SK-N-SH (cell line): ENCODE measurements around the gene STIM1. TPM values are rescaled to one million over a fixed set of nuclear protein-coding genes. Genes with fewer than 3 reads are reported as not detected.

Experiments
- CTCF ChIA-PET: fragments of 300-600, 350-600 bp; formaldehyde crosslinking; extraction: SDS; loops from one replicate; lab custom pipeline; 2021; lab: Yijun Ruan, JAX
- POLR2A ChIA-PET: fragments of 350-600 bp; sonication (Branson Sonifier 250); formaldehyde crosslinking; extraction: SDS; loops from one replicate; lab custom pipeline; 2020; ENCODE audit warnings: antibody characterized with exemption, inconsistent platforms; lab: Yijun Ruan, JAX
- DNase-seq: peaks from one replicate; pipeline ENCODE4 v3.0.0; 2012
- H2AFZ ChIP-seq: fragments of 200-600 bp; sonication (generic); 2 replicates; pipeline ENCODE4 v1.8.1; 2016; ENCODE audit warnings: antibody characterized with exemption, mild to moderate bottlenecking, low read depth
- H3F3A ChIP-seq: fragments of 200-600 bp; sonication (generic); replicated peaks from 2 replicates; pipeline ENCODE3; 2016; ENCODE audit warnings: antibody characterized with exemption, mild to moderate bottlenecking; ENCODE audit not compliant: insufficient read depth
- H3K27ac ChIP-seq, 2 experiments: fragments of 200-500 bp in 1 of 2; fragments of 200-600 bp in 1 of 2; sonication (Bioruptor generic) in 1 of 2; sonication (generic), shearing (Covaris generic) in 1 of 2; 2 replicates each; pipeline versions ENCODE4 v1.5.1 to v1.6.1; 2014 to 2016; ENCODE audit warnings: low read depth in 2 of 2, inconsistent platforms in 1 of 2, low read length in 1 of 2, mild to moderate bottlenecking in 1 of 2, mixed read lengths in 1 of 2
- H3K27me3 ChIP-seq: fragments of 200-600 bp; sonication (generic), shearing (Covaris generic); 2 replicates; pipeline ENCODE4 v1.6.1; 2016; ENCODE audit warnings: mixed run types; ENCODE audit not compliant: insufficient read depth
- H3K36me3 ChIP-seq, 2 experiments: fragments of 200-500 bp in 1 of 2; fragments of 200-600 bp in 1 of 2; sonication (Bioruptor generic) in 1 of 2; sonication (generic) in 1 of 2; replicated peaks in 1 of 2; 2 replicates each; pipeline versions ENCODE3 to v1.5.1; 2014 to 2016; ENCODE audit warnings: low read length in 1 of 2, mild to moderate bottlenecking in 1 of 2; ENCODE audit not compliant: insufficient read depth in 2 of 2, control insufficient read depth in 1 of 2
- H3K4me1 ChIP-seq, 2 experiments: fragments of 200-500 bp in 1 of 2; fragments of 200-600 bp in 1 of 2; sonication (Bioruptor generic) in 1 of 2; sonication (generic), shearing (Covaris generic) in 1 of 2; 2 replicates each; pipeline versions ENCODE4 v1.5.1 to v1.6.1; 2014 to 2016; ENCODE audit warnings: low read depth in 1 of 2, low read length in 1 of 2, mixed run types in 1 of 2; ENCODE audit not compliant: insufficient read depth in 2 of 2, control insufficient read depth in 1 of 2
- H3K4me2 ChIP-seq: fragments of 200-600 bp; sonication (generic), shearing (Covaris generic); 2 replicates; pipeline ENCODE4 v1.6.1; 2017; ENCODE audit warnings: mixed run types
- H3K4me3 ChIP-seq, 2 experiments: fragments of 200-500 bp in 1 of 2; fragments of 200-600 bp in 1 of 2; sonication (Bioruptor generic) in 1 of 2; sonication (generic), shearing (Covaris generic) in 1 of 2; 2 replicates each; pipeline versions ENCODE4 v1.5.1 to v1.8.1; 2014 to 2016; ENCODE audit warnings: low read depth in 2 of 2, inconsistent platforms in 1 of 2, low read length in 1 of 2, mild to moderate bottlenecking in 1 of 2, mixed read lengths in 1 of 2, moderate library complexity in 1 of 2
- H3K79me2 ChIP-seq: fragments of 200-600 bp; sonication (generic); 2 replicates; pipeline ENCODE4 v1.8.1; 2017; ENCODE audit warnings: mild to moderate bottlenecking; ENCODE audit not compliant: insufficient read depth
- H3K9ac ChIP-seq: fragments of 200-600 bp; sonication (generic); 2 replicates; pipeline ENCODE4 v1.6.1; 2017; ENCODE audit warnings: mixed run types
- H3K9me2 ChIP-seq: fragments of 200-600 bp; sonication (generic); 2 replicates; pipeline ENCODE4 v1.6.1; 2017; ENCODE audit warnings: mixed run types
- H3K9me3 ChIP-seq: fragments of 200-600 bp; sonication (generic); 2 replicates; pipeline ENCODE4 v1.6.1; 2017; ENCODE audit warnings: mixed run types, mild to moderate bottlenecking, moderate library complexity
- H4K20me1 ChIP-seq: fragments of 200-600 bp; sonication (generic); 2 replicates; pipeline ENCODE4 v1.6.1; 2017; ENCODE audit warnings: mild to moderate bottlenecking, mixed run types; ENCODE audit not compliant: insufficient read depth
- FOSL2 ChIP-seq: IDR thresholded peaks from 2 replicates; pipeline ENCODE4 v1.4.0; 2012; ENCODE audit warnings: low read depth, mild to moderate bottlenecking, moderate library complexity, borderline replicate concordance
- FOXM1 ChIP-seq: IDR thresholded peaks from 2 replicates; pipeline ENCODE4 v1.4.0; 2012; ENCODE audit warnings: low read depth, mild to moderate bottlenecking
- GABPA ChIP-seq: IDR thresholded peaks from 2 replicates; pipeline ENCODE4 v1.4.0; 2012; ENCODE audit warnings: low read depth, mild to moderate bottlenecking
- IRF3 ChIP-seq: fragments of 150-350 bp; IDR thresholded peaks from 2 replicates; pipeline ENCODE4 v1.6.1; 2016; ENCODE audit warnings: mild to moderate bottlenecking, low read depth, low read length
- NRF1 ChIP-seq: IDR thresholded peaks from 2 replicates; pipeline ENCODE4 v1.6.1; 2012; ENCODE audit warnings: low read depth, mild to moderate bottlenecking, low read length
- RCOR1 ChIP-seq: fragments of 150-350 bp; IDR thresholded peaks from 2 replicates; pipeline ENCODE4 v1.6.1; 2017; ENCODE audit warnings: antibody characterized with exemption, low read length
- RXRA ChIP-seq: IDR thresholded peaks from 2 replicates; pipeline ENCODE4 v1.4.0; 2012; ENCODE audit warnings: low read depth, mild to moderate bottlenecking, borderline replicate concordance
- SIN3A ChIP-seq: IDR thresholded peaks from 2 replicates; pipeline ENCODE4 v1.6.1; 2012; ENCODE audit warnings: low read depth, mild to moderate bottlenecking, low read length, moderate library complexity, borderline replicate concordance
- TAF1 ChIP-seq: IDR thresholded peaks from 2 replicates; pipeline ENCODE4 v1.6.1; 2012; ENCODE audit warnings: low read depth, mild to moderate bottlenecking, low read length, moderate library complexity, borderline replicate concordance
- ZBTB33 ChIP-seq: IDR thresholded peaks from 2 replicates; pipeline ENCODE4 v1.4.0; 2012; ENCODE audit warnings: low read depth, borderline replicate concordance
- WGBS: methylation state at CpG from one replicate; pipeline ENCODE4 v1.1.6; 2017; ENCODE audit warnings: low lambda C conversion rate; 5-methylcytosine and 5-hydroxymethylcytosine counted together
- polyA plus RNA-seq, 3 experiments: library from polyadenylated mRNA; depleted of rRNA; stranded (reverse); fragments of >200 nt; gene quantifications; 2 replicates each; pipeline ENCODE4 v1.2.3, GENCODE V29; 2012
- TF ChIP-seq, protein P1 (sequence below): IDR thresholded peaks from 2 replicates; pipeline ENCODE4 v1.6.1; 2012; ENCODE audit warnings: mild to moderate bottlenecking, low read depth, low read length, moderate library complexity

Gene STIM1
- polyA plus RNA-seq, 1 of the 3 experiments (the other 2 are of a cell fraction), result 29.5 TPM

DNA sequence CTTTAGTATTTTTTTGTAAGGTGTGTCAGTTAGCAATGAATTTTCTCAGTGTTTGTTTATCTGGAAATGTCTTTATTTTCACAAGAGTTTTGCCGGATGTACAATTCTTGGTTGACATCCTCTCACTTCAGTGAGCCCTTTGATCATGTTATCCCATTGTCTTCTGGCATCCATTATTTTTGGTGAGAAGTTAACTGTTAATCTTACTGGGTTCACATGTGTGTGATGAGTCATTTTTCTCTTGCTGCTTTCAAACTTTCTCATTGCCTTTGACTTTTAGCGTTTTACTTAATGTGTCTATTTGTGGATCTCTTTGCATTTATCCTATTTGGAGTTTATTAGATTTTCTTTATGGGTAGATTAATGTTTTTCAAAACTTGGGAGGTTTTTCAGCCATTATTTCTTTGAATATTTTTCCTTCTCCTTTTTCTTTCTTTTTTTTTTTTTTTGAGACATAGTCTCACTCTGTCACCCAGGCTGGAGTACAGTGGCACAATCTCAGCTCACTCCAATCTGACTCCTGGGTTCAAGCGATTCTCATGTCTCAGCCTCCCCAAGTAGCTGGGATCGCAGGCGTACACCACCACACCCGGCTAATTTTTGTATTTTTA, 138.7 kb downstream of the STIM1 start:
- Histone ChIP-seq H2AFZ (no peak overlapping the region), H3K4me3 (no peak overlapping the region), H3K4me2 (no peak overlapping the region), H3F3A (peaks cover 3% of the 10 kb centered on the region), H3K36me3 (peaks cover 0 to 5% of the 10 kb centered on the region in 2 experiments), H3K9ac (no peak overlapping the region), H3K79me2 (no peaks in the 10 kb centered on the region), H3K9me2 (no peaks in the 10 kb centered on the region), H3K4me1 (peaks cover 5 to 6% of the 10 kb centered on the region in 2 experiments; a peak in 2 of 4 replicates), H3K27me3 (no peaks in the 10 kb centered on the region), H3K27ac (no peak overlapping the region), H4K20me1 (no peaks in the 10 kb centered on the region), H3K9me3 (peaks cover 20% of the 10 kb centered on the region)
- ChIA-PET CTCF (no interaction called here), POLR2A (no interaction called here)
- 84% methylated on average over 6 of the region's 6 CpGs for WGBS
- no peak for DNase-seq
- TF ChIP-seq, protein P1, sequence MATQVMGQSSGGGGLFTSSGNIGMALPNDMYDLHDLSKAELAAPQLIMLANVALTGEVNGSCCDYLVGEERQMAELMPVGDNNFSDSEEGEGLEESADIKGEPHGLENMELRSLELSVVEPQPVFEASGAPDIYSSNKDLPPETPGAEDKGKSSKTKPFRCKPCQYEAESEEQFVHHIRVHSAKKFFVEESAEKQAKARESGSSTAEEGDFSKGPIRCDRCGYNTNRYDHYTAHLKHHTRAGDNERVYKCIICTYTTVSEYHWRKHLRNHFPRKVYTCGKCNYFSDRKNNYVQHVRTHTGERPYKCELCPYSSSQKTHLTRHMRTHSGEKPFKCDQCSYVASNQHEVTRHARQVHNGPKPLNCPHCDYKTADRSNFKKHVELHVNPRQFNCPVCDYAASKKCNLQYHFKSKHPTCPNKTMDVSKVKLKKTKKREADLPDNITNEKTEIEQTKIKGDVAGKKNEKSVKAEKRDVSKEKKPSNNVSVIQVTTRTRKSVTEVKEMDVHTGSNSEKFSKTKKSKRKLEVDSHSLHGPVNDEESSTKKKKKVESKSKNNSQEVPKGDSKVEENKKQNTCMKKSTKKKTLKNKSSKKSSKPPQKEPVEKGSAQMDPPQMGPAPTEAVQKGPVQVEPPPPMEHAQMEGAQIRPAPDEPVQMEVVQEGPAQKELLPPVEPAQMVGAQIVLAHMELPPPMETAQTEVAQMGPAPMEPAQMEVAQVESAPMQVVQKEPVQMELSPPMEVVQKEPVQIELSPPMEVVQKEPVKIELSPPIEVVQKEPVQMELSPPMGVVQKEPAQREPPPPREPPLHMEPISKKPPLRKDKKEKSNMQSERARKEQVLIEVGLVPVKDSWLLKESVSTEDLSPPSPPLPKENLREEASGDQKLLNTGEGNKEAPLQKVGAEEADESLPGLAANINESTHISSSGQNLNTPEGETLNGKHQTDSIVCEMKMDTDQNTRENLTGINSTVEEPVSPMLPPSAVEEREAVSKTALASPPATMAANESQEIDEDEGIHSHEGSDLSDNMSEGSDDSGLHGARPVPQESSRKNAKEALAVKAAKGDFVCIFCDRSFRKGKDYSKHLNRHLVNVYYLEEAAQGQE, result no peak
- TF ChIP-seq GABPA (no peak), FOSL2 (peak; percentile 27; the same call in 1 of the 2 replicates), RXRA (no peak), FOXM1 (no peak), TAF1 (no peak)

GRCh38 chr11:3995307-3995706, 139.8 kb downstream of the STIM1 start:
- H3K27me3 ChIP-seq, result no peaks in the 10 kb centered on the region
- no peaks in the 10 kb centered on the region for H4K20me1 ChIP-seq
- no peak for DNase-seq
- TF ChIP-seq SIN3A, result no peak
- no peak for TF ChIP-seq IRF3
- no peak for TF ChIP-seq ZBTB33
- TF ChIP-seq RCOR1, result no peak
- TF ChIP-seq NRF1, result no peak
- TF ChIP-seq RXRA, result no peak
- TF ChIP-seq, protein P1, result no peak
- WGBS, result 64% methylated on average over 1 of the region's 1 CpG
- H3K27ac ChIP-seq, result peak overlapping the region in 1 of 2 experiments; percentile 43; a peak in 1 of 4 replicates
- H2AFZ ChIP-seq, result no peak overlapping the region
- H3K79me2 ChIP-seq, result no peaks in the 10 kb centered on the region
- no peaks in the 10 kb centered on the region for H3K9me2 ChIP-seq
- POLR2A ChIA-PET, result no interaction called here
- H3K9me3 ChIP-seq, result peaks cover 20% of the 10 kb centered on the region
- peaks cover 0 to 5% of the 10 kb centered on the region in 2 experiments for H3K36me3 ChIP-seq
- peak overlapping the region; percentile 29; the same call in 1 of the 2 replicates for H3K4me2 ChIP-seq
- H3K9ac ChIP-seq, result no peak overlapping the region
- H3K4me1 ChIP-seq, result peaks cover 5 to 6% of the 10 kb centered on the region in 2 experiments; a peak in 2 of 4 replicates
- CTCF ChIA-PET, result interaction anchor here (2.9 kb wide), 1 partner anchor 140 kb away, joined by 8 read pairs; the partner anchor contains the start of gene STIM1
- peaks cover 3% of the 10 kb centered on the region for H3F3A ChIP-seq
- H3K4me3 ChIP-seq, result no peak overlapping the region; a peak in 1 of 4 replicates
